ACHN (cell line): ENCODE results near the gene MAST2.
"Not testable (repeated sequence)": the region's sequence is repeated elsewhere in the genome, so short reads cannot be mapped to it uniquely, and the experiment has no call there.

Experiments
- DNase-seq: peaks from one replicate; pipeline ENCODE4 v3.0.0-alpha.2; 2015
- in situ Hi-C: cut with HindIII; loops from 2 replicates; pipeline ENCODE4 v1.10.0; 2017; ENCODE audit warnings: low sequenced_read_pairs, low pct_ligation_motif_present, low pct_unique_long_range_greater_than_20kb

The MAST2 gene

GRCh38 chr1:45922813-45923212, 119.4 kb downstream of the MAST2 start:
- no peak for DNase-seq
- in situ Hi-C loops = no loop called here

DNA sequence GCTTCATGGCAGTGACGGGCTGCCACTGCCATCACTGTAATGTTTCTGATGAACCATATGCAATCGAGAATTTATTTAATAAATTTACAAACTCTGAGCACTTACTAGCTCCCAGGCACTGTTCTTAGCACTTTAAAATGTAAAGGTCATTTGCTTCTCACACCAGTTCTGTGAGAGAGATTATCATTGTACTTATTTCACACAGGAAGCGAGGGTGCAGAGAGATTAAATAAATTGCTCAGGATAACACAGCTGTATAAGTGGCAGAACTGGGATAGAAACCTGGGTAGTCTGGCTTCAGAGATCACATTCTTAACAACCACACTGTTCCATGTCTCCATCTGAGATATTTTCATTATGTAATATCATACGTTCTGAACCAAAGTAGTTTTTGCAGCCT, 119.9 kb downstream of the MAST2 start:
- DNase-seq = no peak
- in situ Hi-C loops = no loop called here

DNA sequence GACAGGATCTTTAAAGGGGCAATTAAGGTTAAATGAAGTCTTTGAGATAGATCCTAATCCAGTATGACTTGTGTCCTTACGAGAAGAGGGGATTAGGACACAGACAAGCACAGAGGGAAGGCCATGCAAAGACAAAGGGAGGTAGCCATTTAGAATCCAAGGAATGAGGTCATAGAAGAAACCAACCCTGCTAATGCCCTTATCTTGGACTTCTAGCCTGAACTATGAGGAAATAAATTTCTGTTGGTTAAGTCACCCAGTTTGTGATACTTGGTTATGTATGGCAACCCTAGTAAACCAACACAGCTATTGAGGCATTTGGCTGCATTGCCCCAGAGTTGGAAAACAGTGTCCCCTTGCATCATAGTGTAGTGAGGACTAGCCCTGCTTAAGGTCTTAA, 121.3 kb downstream of the MAST2 start:
- in situ Hi-C loops = no loop called here
- DNase-seq = no peak

DNA sequence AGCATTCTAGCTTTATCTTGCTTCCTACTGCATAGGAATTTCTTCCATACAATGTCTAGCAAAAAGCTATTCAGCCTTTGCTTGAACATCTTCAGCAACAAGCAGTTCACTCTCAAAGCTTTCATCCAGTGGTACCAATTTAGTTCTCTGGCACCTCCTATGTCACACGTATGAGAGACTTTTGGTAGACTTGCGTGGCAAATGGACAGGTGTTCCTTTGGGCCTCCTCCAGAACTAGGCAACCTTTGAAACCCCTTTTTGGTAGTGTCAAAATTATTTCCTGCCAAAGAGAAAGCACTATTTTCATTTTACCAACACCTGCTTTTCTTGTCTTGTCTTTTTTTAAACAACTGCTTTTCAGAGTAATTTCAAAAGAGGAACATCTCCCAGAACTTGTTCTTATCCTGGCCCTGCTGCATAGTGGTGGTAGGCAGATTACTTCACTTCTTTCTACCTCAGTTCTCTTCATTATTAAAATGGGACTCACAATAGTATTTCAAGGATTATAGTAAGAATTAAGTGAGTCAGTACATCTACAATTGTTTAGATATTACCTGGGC, 122.4 kb downstream of the MAST2 start:
- no peak for DNase-seq
- in situ Hi-C loops = no loop called here

- in situ Hi-C loops = no loop called here
- DNase-seq = no peak
Measured at GRCh38 chr1:45926330-45926729, 122.9 kb downstream of the MAST2 start.

- in situ Hi-C loops = not testable (repeated sequence)
Measured at GRCh38 chr1:45927231-45927915, 124.0 kb downstream of the MAST2 start.

GRCh38 chr1:45928486-45929205, 125.2 kb downstream of the MAST2 start:
- in situ Hi-C loops = no loop called here
- no peak for DNase-seq

More at GRCh38 chr1:45927231-45927915, 124.0 kb downstream of the MAST2 start:
- DNase-seq = not testable (repeated sequence)

GRCh38 chr1:45929257-45929687, 125.9 kb downstream of the MAST2 start:
- in situ Hi-C loops = no loop called here
- peak; percentile 84 for DNase-seq

DNA sequence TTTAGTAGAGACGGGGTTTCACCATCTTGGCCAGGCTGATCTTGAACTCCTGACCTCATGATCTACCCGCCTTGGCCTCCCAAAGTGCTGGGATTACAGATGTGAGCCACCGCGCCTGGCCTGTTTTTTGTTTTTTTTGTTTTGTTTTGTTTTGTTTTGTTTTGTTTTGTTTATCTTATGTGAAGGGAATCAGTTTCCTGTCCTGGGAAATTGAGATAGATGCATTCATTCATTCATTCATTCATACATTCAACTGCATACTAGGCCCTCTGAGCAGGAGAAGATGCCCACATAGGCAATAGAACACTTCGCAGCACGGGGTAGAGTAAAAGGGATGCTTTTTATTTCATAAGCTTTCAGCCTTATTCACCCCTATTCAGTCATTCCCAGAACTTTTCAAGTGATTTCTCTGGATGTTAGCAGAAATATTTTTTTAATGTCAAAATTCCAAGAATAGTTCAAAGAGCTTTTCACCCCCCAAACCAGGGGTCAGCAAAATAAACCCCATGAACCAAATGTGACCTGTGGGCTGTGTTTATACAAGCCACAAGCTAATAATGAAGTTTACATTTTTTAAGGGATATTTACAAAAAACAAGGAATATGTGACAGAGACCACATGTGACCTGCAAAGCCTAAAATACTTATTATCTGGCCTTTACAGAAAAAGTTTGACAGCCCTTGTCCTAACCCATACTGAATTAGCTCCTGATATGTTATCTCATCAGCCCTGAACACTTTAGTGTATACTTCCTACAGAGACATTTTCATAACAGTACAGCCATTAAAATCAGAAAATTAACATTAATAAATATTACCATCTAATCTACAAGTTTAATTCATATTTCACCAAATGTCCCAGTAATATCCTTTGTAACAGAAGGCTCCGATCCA, 127.1 kb downstream of the MAST2 start:
- in situ Hi-C loops = no loop called here
- no peak for DNase-seq

DNA sequence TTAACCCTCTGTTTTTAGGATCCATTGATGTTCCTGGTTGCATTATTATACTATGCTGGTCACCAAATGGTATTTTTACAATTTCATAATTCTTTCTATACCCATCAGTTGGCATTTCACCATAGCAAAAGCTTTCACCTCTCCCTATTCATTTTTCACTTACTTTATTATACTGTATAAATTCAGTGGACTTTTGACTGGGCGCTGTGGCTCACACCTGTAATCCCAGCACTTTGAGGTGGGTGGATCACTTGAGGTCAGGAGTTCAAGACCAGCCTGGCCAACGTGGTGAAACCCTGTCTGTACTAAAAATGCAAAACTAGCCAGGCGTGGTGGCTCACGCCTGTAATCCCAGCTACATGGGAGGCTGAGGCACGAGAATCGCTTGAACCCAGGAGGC, 128.8 kb downstream of the MAST2 start:
- DNase-seq, in situ Hi-C loops: not testable (repeated sequence)

GRCh38 chr1:45934947-45935346, 131.5 kb downstream of the MAST2 start:
- DNase-seq = no peak
- in situ Hi-C loops = no loop called here

DNA sequence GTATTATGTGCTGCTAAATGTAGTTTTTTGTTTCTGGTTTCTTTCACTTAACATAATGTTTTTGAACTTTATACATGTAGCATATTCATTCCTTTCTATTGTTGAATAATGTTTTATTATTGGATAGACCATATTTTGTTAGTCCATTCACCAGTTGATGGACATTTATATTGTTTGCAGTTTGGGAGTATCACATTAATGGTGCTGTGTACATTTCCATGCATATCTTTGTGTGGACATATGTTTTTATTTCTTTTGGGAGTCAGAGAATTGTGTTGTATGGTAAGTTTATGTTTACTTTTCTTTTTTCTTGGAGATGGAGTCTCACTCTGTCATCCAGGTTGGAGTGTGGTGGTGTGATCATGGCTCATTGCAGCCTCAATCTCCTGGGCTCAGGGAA, 134.6 kb downstream of the MAST2 start:
- in situ Hi-C loops = no loop called here
- no peak for DNase-seq

- in situ Hi-C loops = no loop called here
- no peak for DNase-seq
Measured at GRCh38 chr1:45942411-45942810, 139.0 kb downstream of the MAST2 start.

DNA sequence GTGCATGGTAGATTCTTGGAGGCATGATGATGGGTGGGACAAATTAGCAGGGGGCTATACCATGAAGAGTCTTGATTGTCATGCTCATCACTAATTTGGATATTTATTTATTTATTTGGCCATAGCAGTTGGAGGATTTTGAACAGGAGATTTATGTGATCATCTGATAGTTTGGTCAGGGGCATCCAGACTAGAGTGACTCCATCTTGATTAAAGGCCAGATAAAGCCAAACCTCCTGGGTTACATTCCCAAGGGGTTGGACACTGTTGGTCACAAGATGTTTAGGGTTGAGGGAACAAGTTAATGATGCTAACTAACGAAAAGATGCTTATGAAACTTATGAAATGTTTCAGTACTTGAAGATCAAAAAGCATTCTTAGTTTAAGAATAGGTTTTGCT, 139.8 kb downstream of the MAST2 start:
- in situ Hi-C loops = no loop called here
- DNase-seq = no peak

DNA sequence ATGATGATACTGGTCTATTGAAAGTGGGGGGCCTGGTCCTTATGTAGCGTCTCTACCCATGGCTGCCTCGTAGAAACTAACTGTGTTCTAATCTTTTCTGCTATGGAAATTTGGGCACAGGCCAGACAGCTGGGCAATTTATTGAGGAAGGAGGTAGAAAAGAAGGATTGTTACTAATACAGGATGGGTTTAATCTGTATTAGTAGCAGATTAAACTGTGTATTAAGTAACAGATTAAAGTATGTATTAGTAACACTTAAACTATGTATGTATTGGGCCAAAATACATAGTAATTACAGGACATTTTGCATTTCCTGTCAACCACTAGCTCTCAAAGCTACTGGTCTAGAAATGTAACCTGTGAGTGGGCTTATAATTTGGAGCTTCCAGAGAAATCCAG, 142.0 kb downstream of the MAST2 start:
- DNase-seq = no peak
- in situ Hi-C loops = no loop called here

DNA sequence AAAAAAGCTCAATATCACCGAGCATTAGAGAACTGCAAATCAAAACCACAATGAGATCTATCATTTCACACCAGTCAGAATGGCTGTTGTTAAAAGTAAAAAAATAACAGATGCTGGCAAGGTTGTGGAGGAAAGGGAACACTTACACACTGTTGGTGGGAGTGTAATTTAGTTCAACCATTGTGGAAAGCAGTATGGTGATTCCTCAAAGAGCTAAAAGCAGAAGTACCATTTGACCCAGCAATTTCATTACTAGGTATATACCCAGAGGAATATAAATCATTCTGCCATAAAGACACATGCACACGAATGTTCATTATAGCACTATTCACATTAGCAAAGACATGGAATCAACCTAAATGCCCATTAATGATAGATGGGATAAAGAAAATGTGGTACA, 146.1 kb downstream of the MAST2 start:
- in situ Hi-C loops, DNase-seq: not testable (repeated sequence)

DNA sequence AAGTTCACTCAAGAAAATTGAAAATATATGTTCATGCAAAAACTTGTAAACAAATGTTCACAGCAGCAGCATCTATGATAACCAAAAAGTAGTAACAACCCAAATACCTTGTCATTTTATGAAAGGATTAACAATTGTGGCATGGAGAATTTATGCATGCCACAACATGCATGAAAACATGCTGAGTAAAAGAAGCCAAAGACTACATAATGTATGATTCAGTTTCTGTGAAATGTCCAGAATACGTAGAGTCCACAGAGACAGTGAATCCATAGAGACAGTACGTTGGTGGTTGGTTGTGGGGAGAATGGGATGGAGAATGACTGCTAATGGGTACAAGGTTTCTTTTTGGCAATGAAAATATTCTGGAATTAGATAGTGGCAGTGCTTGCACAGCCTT, 148.7 kb downstream of the MAST2 start:
- in situ Hi-C loops = no loop called here
- DNase-seq = no peak

- in situ Hi-C loops = no loop called here
- peak; percentile 80 for DNase-seq
Measured at GRCh38 chr1:45953934-45954847, 150.8 kb downstream of the MAST2 start.
